ENCODE data around the gene PRICKLE1. TPM values are rescaled to one million over a fixed set of nuclear protein-coding genes. Genes with fewer than 3 reads are reported as not detected.

The PRICKLE1 gene
- polyA plus RNA-seq, 1 donor from 2014 or later = 20.6 TPM

GRCh38 chr12:42446761-42447160 is 142.8 kb downstream of the PRICKLE1 start:
- Histone ChIP-seq H3K4me3 (ENCODE audit: low read length) (no peak overlapping the region), H3K4me2 (ENCODE audit: low read length) (no peak overlapping the region), H3K36me3 (ENCODE audit: insufficient read depth, low read length) (peaks cover 22% of the 10 kb centered on the region), H4K20me1 (ENCODE audit: insufficient read depth) (no peaks in the 10 kb centered on the region), H3K9me2 (ENCODE audit: insufficient read depth, low read length) (no peaks in the 10 kb centered on the region), H3K9me3 (ENCODE audit: low read length) (no peaks in the 10 kb centered on the region), H3K27me3 (ENCODE audit: insufficient read depth, low read depth, low read length) (no peaks in the 10 kb centered on the region), H3K79me2 (replicated peaks; ENCODE audit: insufficient read depth, low read length) (no peaks in the 10 kb centered on the region), H3K27ac (ENCODE audit: low read length) (no peak overlapping the region), H3K9ac (ENCODE audit: low read length) (no peak overlapping the region), H2AFZ (ENCODE audit: low read depth, low read length) (no peak overlapping the region), H3F3A (ENCODE audit: insufficient read depth, low read length, poor library complexity, severe bottlenecking) (no peaks in the 10 kb centered on the region)
- TF ChIP-seq, protein P1, sequence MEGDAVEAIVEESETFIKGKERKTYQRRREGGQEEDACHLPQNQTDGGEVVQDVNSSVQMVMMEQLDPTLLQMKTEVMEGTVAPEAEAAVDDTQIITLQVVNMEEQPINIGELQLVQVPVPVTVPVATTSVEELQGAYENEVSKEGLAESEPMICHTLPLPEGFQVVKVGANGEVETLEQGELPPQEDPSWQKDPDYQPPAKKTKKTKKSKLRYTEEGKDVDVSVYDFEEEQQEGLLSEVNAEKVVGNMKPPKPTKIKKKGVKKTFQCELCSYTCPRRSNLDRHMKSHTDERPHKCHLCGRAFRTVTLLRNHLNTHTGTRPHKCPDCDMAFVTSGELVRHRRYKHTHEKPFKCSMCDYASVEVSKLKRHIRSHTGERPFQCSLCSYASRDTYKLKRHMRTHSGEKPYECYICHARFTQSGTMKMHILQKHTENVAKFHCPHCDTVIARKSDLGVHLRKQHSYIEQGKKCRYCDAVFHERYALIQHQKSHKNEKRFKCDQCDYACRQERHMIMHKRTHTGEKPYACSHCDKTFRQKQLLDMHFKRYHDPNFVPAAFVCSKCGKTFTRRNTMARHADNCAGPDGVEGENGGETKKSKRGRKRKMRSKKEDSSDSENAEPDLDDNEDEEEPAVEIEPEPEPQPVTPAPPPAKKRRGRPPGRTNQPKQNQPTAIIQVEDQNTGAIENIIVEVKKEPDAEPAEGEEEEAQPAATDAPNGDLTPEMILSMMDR (IDR thresholded peaks at IDR 0.05; ENCODE audit: poor library complexity, severe bottlenecking) = no peak
- no peak for TF ChIP-seq SMC3 (conservative IDR thresholded peaks at IDR 0.05; ENCODE audit: poor library complexity)
- TF ChIP-seq, protein P2, sequence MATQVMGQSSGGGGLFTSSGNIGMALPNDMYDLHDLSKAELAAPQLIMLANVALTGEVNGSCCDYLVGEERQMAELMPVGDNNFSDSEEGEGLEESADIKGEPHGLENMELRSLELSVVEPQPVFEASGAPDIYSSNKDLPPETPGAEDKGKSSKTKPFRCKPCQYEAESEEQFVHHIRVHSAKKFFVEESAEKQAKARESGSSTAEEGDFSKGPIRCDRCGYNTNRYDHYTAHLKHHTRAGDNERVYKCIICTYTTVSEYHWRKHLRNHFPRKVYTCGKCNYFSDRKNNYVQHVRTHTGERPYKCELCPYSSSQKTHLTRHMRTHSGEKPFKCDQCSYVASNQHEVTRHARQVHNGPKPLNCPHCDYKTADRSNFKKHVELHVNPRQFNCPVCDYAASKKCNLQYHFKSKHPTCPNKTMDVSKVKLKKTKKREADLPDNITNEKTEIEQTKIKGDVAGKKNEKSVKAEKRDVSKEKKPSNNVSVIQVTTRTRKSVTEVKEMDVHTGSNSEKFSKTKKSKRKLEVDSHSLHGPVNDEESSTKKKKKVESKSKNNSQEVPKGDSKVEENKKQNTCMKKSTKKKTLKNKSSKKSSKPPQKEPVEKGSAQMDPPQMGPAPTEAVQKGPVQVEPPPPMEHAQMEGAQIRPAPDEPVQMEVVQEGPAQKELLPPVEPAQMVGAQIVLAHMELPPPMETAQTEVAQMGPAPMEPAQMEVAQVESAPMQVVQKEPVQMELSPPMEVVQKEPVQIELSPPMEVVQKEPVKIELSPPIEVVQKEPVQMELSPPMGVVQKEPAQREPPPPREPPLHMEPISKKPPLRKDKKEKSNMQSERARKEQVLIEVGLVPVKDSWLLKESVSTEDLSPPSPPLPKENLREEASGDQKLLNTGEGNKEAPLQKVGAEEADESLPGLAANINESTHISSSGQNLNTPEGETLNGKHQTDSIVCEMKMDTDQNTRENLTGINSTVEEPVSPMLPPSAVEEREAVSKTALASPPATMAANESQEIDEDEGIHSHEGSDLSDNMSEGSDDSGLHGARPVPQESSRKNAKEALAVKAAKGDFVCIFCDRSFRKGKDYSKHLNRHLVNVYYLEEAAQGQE (IDR thresholded peaks at IDR 0.05; ENCODE audit: borderline replicate concordance) = no peak
- no peak for TF ChIP-seq RAD21 (conservative IDR thresholded peaks at IDR 0.05)
- no peak for TF ChIP-seq EZH2 (IDR thresholded peaks at IDR 0.05; ENCODE audit: borderline replicate concordance, insufficient read depth, low read length, poor library complexity, severe bottlenecking)
- no peak for TF ChIP-seq TAF1 (IDR thresholded peaks at IDR 0.05; ENCODE audit: low read depth)
- no peak for TF ChIP-seq MXI1 (conservative IDR thresholded peaks at IDR 0.05; ENCODE audit: poor library complexity, severe bottlenecking)

DNA sequence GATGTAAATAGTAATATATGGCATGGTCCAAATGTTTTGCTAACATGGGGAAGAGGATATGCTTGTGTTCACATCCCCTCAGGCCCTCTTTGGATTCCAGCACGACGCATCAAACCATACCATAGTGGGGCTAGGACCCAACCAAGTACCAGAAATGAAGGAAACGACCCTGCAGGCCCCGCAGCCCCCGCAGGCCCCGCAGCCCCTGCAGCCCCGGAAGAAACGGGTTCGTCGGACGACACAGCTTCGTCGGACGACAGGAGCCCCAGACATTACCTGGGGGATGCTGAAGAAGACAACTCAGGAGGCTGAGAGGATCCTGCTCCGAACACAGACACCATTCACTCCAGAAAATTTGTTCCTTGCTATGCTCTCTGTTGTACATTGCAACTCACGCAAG is 143.7 kb downstream of the PRICKLE1 start:
- no peaks in the 10 kb centered on the region for H3K27me3 ChIP-seq (ENCODE audit: insufficient read depth, low read depth, low read length)
- H3K9me2 ChIP-seq (ENCODE audit: insufficient read depth, low read length) = no peaks in the 10 kb centered on the region
- H3K27ac ChIP-seq (ENCODE audit: low read length) = no peak overlapping the region
- no peaks in the 10 kb centered on the region for H3F3A ChIP-seq (ENCODE audit: insufficient read depth, low read length, poor library complexity, severe bottlenecking)
- H3K9ac ChIP-seq (ENCODE audit: low read length) = no peak overlapping the region
- no peak overlapping the region for H3K4me3 ChIP-seq (ENCODE audit: low read length)
- H3K9me3 ChIP-seq (ENCODE audit: low read length) = no peaks in the 10 kb centered on the region
- no peaks in the 10 kb centered on the region for H3K79me2 ChIP-seq (replicated peaks; ENCODE audit: insufficient read depth, low read length)
- no peak overlapping the region for H2AFZ ChIP-seq (ENCODE audit: low read depth, low read length)
- H4K20me1 ChIP-seq (ENCODE audit: insufficient read depth) = no peaks in the 10 kb centered on the region
- H3K4me2 ChIP-seq (ENCODE audit: low read length) = no peak overlapping the region
- H3K36me3 ChIP-seq (ENCODE audit: insufficient read depth, low read length) = peaks cover 22% of the 10 kb centered on the region
- TF ChIP-seq RAD21 (conservative IDR thresholded peaks at IDR 0.05) (no peak), TAF1 (IDR thresholded peaks at IDR 0.05; ENCODE audit: low read depth) (no peak), EP300 (conservative IDR thresholded peaks at IDR 0.05; ENCODE audit: poor library complexity, severe bottlenecking) (no peak)
- TF ChIP-seq, protein P1 (IDR thresholded peaks at IDR 0.05; ENCODE audit: poor library complexity, severe bottlenecking) = no peak
